ENCODE measurements around the gene ARID1A. TPM values are rescaled to one million over a fixed set of nuclear protein-coding genes. Genes with fewer than 3 reads are reported as not detected.

ARID1A gene
- 40.2 TPM for polyA plus RNA-seq (2013, experiment 1 of 2; ENCODE audit: insufficient read length)
- polyA plus RNA-seq (2013, experiment 2 of 2; ENCODE audit: insufficient read length) = 42.6 TPM

GRCh38 chr1:26695356-26696118, at the start of gene ARID1A:
TSS of gene ARID1A (plus strand) at chr1:26696015. CDS start at chr1:26696404, 389 bp downstream.
- peak; percentile 99 for DNase-seq

GRCh38 chr1:26664802-26665201, 31.0 kb upstream of the ARID1A start:
- DNase-seq = no peak

GRCh38 chr1:26666855-26667254, 29.0 kb upstream of the ARID1A start:
- DNase-seq = no peak

- DNase-seq = peak; percentile 80
Observed at GRCh38 chr1:26668106-26668786, 27.6 kb upstream of the ARID1A start.

- DNase-seq = peak; percentile 56
Observed at GRCh38 chr1:26677306-26678115, 18.3 kb upstream of the ARID1A start.

DNA sequence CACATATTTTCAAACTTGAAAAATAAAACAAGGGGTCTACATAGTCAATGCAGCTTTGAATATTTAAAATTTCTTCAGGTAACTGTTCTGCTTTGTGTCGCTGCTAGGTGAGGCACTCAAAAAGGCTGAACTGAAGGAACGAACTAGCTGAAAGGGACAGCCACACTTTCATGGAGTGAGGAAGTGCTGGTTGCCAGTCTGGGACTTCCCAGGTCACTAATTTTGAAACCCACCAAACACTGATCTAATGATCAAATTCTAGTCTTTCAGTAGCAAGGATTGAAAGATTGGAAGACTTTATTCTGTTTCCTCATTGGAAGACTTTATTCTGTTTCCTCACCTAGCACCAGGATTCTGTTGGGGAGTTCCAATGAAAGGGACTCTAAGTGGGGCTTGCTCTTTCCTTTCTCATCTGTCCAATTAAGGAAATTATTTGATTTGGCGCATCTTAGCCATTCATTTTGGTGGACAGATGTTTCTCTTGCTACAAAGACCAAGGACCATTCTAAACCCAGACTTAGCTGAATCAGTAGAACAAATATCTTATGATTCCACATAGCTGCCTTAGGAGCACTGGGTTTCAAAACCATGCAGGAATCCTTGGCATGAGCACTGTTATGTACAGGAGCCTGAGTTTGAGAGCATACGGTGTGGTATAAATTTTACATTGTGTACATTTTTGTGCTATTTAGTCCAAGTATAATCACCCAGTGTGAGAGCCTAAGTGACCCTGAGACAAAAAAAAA, 10.9 kb upstream of the ARID1A start:
- peak; percentile 58 for DNase-seq

- DNase-seq = no peak
Observed at GRCh38 chr1:26686795-26687194, 9.0 kb upstream of the ARID1A start.

GRCh38 chr1:26689504-26689903, 6.3 kb upstream of the ARID1A start:
- no peak for DNase-seq

GRCh38 chr1:26690157-26690556, 5.7 kb upstream of the ARID1A start:
- no peak for DNase-seq

GRCh38 chr1:26690576-26691031, 5.2 kb upstream of the ARID1A start:
- DNase-seq = no peak

DNA sequence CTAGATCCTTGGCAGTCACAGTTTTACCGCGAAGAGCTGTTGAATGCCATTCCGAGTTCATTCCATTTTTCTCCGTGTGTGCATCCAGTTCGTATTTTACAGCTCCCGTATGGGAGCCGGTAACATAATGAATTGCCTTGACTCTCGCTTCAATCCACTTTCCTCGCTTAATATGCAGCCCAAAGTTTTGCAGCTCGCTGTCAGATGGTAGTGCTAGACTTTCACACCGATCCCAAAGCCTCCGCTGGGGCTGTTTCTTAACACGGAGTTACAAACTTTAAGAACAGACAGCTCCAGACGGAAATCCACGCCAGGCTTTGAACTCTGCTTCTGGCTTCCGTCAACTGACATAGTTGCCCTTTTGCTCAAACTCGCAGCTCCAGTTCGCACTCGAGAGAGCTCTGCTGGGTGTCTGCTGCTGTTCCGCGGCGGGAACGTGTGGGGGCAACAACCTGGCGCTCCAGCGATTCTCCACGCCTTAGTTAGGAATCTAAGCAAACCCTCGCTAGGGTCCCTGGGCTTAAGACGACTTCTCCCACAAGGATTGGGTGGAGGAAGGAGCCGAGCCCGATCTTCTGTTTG, 3.5 kb upstream of the ARID1A start:
- peak; percentile 97 for DNase-seq

- peak; percentile 99 for DNase-seq
Observed at GRCh38 chr1:26692793-26693490, 2.9 kb upstream of the ARID1A start.

DNA sequence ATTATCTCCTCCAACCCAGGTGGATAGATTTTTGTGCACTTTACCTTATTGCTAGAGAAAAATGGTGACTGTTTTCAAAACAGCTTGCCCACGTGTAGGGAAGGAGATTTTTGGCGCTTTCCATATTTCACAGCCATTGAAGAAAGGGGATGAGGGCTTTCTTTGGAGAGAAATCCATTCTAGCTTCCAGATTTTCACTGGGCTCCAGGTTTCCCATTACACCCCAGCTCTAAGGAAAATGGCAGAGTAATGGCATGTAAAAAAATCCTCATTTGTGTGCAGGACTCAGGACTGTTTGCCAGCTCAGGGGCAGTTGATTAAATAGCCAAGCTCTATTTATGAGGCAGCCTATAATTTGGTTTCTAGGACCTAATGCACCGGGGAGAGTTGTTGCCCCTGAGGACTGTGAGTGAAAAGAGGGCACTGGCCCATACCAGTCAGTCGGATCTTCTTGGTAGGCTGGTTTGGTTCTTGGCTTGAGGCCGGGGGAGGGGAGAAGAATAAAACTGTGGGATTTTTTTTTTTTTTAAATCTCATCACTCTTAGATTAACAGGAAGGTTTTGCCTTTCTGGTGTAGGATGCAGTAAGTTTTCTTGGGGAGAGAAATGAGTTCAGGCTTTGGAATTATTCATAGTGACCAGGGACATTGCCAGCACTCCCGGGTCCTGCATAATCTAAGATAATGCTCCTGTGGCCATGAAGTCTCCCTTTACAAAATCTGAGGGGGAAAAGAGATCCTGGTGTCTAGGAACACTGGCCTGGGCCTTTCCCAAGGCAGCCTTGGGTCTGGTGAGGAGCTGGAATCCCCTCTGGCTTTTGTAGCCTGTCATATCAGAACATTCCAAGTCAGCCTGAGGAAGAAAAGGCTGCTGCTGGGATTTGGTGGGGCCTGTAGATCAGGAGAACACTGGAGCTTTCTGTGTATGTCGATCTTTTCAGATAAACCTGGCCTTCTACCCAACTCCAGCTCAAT, 1.9 kb upstream of the ARID1A start:
- no peak for DNase-seq

DNA sequence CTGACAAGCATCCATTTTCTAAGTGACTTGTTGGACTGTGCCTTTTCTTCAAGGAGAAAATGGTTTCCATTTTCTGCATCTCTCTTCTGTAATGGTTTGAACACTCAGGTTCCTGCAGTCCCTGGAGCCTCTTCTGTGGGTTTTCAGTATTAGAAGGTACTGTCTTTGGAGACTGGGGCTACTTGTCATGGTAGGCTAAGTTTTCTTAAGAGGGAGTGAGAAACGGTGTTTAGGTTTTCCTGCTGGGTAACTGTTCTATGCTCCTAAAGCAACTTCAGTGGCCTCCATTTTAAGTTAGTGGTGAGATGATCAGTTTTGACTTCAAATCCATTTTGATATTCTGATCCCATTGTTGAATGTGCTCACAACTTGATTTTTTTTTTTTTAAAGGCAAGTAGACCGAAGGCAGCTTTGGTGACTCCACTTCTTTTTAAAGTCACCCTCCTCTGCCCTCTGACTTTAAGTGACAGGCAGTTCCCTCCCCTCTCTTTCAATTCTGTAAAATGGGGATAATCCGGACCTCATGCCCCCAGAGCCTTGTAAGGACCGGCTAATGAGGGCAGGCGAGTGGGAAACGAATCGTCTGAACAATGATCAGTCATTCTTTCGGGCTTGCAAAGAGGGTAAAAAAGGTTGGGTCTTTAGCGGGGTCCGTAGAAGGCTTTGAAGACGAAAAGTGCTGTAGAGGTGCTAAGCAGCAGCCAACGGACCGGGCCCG, 1.0 kb upstream of the ARID1A start:
- DNase-seq = no peak

DNA sequence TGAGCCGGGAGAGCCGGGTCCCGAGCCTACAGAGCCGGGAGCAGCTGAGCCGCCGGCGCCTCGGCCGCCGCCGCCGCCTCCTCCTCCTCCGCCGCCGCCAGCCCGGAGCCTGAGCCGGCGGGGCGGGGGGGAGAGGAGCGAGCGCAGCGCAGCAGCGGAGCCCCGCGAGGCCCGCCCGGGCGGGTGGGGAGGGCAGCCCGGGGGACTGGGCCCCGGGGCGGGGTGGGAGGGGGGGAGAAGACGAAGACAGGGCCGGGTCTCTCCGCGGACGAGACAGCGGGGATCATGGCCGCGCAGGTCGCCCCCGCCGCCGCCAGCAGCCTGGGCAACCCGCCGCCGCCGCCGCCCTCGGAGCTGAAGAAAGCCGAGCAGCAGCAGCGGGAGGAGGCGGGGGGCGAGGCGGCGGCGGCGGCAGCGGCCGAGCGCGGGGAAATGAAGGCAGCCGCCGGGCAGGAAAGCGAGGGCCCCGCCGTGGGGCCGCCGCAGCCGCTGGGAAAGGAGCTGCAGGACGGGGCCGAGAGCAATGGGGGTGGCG, 371 bp downstream of the ARID1A start:
- no peak for DNase-seq

GRCh38 chr1:26696654-26697430, 1.0 kb downstream of the ARID1A start:
- DNase-seq = no peak

DNA sequence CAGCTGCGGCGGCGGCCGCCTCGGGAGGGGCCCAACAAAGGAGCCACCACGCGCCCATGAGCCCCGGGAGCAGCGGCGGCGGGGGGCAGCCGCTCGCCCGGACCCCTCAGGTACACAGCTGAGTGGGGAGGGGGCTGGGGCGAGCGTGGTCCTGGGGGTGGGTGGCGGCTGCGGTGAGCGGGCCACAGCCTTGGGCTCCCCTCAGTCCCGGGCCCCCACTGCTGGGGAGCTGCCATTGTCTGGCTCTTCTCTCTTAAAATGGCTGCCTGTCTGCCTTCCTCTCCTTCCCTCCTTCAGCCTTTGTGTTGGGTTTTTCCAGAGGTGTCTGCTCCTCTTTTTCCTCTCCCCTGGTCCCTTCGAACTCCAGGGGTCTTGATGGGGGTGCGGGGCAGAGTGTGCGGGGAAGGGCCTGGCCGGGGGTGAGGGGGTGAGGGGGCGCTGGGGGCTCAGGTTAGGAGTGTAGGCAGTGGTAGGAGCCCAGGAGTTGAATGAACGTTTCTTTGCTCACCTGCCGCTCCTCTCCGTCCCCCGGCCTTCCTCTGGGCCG, 1.7 kb downstream of the ARID1A start:
- no peak for DNase-seq
